Activated CD8-positive, alpha-beta memory T cell treated with anti-CD3 and anti-CD28 coated beads, Interleukin-2, amount 10 ng/mL, durations not matched to agents 7 days and 5 days (primary cell): Measurements from ENCODE around the gene SDSL. TPM values are rescaled to one million over a fixed set of nuclear protein-coding genes. Genes with fewer than 3 reads are reported as not detected.

Experiments used
- ATAC-seq: fragments of 150-1000 bp; cut with Tn5 transposase; one replicate; pipeline ENCODE4 v1.10.0; 2021; ENCODE audit warnings: moderate library complexity
- CTCF ChIA-PET: fragments of 350-600 bp; sonication (Branson Sonifier 250); formaldehyde crosslinking; loops from one replicate; lab custom pipeline; 2021; ENCODE audit warnings: antibody characterized with exemption; lab: Charles Lee
- DNase-seq: peaks from one replicate; pipeline ENCODE4 v3.0.0-alpha.2; 2020
- H3K27ac Mint-ChIP-seq: one replicate; pipeline ENCODE4 v1.8.0; 2021; ENCODE audit warnings: mild to moderate bottlenecking, mixed read lengths
- H3K27me3 Mint-ChIP-seq: one replicate; pipeline ENCODE4 v1.8.0; 2021; ENCODE audit warnings: mixed read lengths
- H3K36me3 Mint-ChIP-seq: one replicate; pipeline ENCODE4 v1.8.0; 2021; ENCODE audit warnings: mild to moderate bottlenecking, mixed read lengths
- H3K4me1 Mint-ChIP-seq: one replicate; pipeline ENCODE4 v1.8.0; 2021; ENCODE audit warnings: mixed read lengths
- H3K4me3 Mint-ChIP-seq: one replicate; pipeline ENCODE4 v1.8.0; 2021; ENCODE audit warnings: mild to moderate bottlenecking, moderate library complexity, mixed read lengths
- H3K9me3 Mint-ChIP-seq: one replicate; pipeline ENCODE4 v1.8.0; 2022; ENCODE audit warnings: low read depth, mixed read lengths
- total RNA-seq, 2 experiments: library from RNA; stranded (reverse); gene quantifications; one replicate each; pipeline ENCODE4 v1.2.3, GENCODE V29; 2021

SDSL gene
- total RNA-seq, 2 experiments from 2014 or later: 0.32 to 0.45 TPM

DNA sequence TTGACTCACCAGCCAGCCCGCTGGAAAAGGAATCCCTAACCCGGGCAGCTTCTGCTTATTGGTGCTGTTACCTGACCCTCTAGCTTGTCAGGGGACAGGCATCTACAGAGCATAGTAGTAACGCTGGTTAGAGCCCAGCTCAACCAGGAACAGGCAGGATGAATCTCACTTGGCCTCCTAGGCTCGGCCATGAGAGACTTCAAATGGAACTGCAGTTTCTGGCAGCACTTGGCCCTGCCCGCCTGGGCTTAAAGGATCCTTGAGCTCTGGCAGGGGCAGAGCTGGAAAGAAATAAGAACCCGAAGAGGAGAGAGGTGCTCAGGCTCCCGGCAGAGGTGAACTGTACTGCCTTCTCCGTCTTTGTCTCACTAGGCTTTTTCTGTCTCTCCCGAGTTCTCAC is 51.8 kb downstream of the SDSL start:
- peaks cover 89% of the 10 kb centered on the region for H3K27me3 Mint-ChIP-seq
- H3K4me1 Mint-ChIP-seq: peaks cover 16% of the 10 kb centered on the region
- DNase-seq (no peak), ATAC-seq (no peak)
- no peak overlapping the region for H3K27ac Mint-ChIP-seq
- no peaks in the 10 kb centered on the region for H3K9me3 Mint-ChIP-seq
- no peaks in the 10 kb centered on the region for H3K36me3 Mint-ChIP-seq
- H3K4me3 Mint-ChIP-seq: peak overlapping the region; percentile 55
- CTCF ChIA-PET: interaction anchor here (1.9 kb wide), 1 partner anchor 13 kb away, joined by 14 read pairs; no protein-coding TSS in a partner anchor

DNA sequence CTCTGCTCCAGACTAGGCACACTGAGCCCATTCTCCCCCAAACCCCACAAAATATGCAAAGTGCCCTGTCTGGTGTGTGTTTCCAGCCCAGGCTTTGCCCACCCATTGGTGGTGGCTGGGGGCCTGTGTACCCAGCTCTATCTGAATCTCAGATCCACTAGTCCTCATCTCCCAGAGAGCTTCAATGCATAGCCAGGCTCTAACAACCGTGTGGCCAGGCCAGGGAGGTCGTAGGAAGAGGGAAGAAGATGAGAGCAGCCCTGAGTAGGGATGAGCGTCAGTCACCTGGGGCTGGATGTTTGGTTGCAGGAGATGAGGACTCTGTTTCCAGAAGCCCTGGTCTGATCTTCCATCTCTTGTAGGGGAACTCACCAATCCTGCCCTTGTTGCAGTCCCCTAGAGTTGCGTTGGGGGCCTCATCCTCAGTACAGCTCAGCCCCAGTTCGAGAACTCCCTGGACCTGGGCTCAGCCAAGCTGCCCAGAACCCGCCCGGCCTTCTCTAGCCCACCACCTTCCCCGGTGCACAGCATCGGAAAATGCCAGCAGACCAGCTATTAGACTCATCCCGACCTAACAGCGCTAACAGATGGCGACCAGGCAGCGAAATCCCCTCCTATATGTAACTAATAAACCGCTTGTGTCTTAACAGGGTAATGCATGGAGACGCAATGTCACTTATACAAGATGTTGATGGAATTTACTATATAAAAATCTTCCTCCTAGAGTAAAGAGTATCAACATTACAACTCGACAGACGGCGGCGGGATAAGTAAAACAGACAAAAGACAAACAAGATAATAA is 52.7 kb downstream of the SDSL start:
- Mint-ChIP-seq H3K4me1 (peaks cover 19% of the 10 kb centered on the region), H3K27me3 (peaks cover 89% of the 10 kb centered on the region), H3K4me3 (no peak overlapping the region), H3K9me3 (peaks cover 3% of the 10 kb centered on the region), H3K36me3 (peaks cover 3% of the 10 kb centered on the region), H3K27ac (no peak overlapping the region)
- ATAC-seq (no peak), DNase-seq (no peak)
- CTCF ChIA-PET: interaction anchor here (1.9 kb wide), 1 partner anchor 13 kb away, joined by 14 read pairs; no protein-coding TSS in a partner anchor

GRCh38 chr12:113475451-113476175 is 53.4 kb downstream of the SDSL start:
- Mint-ChIP-seq H3K9me3 (peaks cover 3% of the 10 kb centered on the region), H3K4me1 (peaks cover 19% of the 10 kb centered on the region), H3K4me3 (no peak overlapping the region), H3K36me3 (peaks cover 3% of the 10 kb centered on the region), H3K27me3 (peaks cover 89% of the 10 kb centered on the region), H3K27ac (no peak overlapping the region)
- no peak for ATAC-seq
- DNase-seq: no peak
- CTCF ChIA-PET: no interaction called here

- CTCF ChIA-PET: no interaction called here
- DNase-seq: no peak
- peaks cover 3% of the 10 kb centered on the region for H3K9me3 Mint-ChIP-seq
Observed at GRCh38 chr12:113476176-113476986, 54.2 kb downstream of the SDSL start.

DNA sequence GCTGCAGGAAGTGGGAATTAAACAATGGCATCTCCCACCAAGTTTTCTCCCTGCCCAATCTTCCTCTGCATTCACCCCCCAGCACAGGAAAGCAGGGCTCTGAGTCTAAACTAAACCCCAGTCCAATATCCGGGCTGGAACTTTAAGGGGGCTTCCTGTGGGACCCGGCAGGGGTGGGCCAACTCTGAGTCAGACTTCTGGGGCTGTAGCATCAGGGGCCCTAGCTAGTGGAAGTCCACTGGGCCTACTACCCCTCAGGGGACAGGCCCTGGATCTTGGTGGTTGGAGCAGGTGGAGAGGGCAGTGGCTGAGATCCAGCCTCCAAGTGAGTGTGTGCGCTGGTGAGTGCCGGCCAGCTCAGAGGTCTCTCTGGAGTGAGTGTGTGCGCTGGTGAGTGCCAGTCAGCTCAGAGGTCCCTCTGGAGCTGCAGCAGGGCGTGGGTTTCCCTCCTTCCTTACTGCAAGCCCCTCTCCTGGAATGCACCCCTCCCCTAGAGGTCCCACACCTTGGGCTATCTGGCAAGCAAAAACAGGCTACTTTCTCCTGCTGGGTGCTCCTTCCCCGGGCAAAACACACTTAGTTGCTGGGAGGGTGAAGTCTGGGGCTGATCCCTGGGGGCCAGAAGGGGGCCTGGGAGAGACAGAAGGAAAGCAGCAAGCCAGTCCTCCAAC is 55.1 kb downstream of the SDSL start:
- ATAC-seq (no peak), DNase-seq (no peak)
- no peak overlapping the region for H3K4me3 Mint-ChIP-seq
- peaks cover 3% of the 10 kb centered on the region for H3K36me3 Mint-ChIP-seq
- peaks cover 15% of the 10 kb centered on the region for H3K4me1 Mint-ChIP-seq
- CTCF ChIA-PET: interaction anchor here (1.1 kb wide), 1 partner anchor 15 kb away, joined by 5 read pairs; no protein-coding TSS in a partner anchor
- no peak overlapping the region for H3K27ac Mint-ChIP-seq
- peaks cover 3% of the 10 kb centered on the region for H3K9me3 Mint-ChIP-seq
- peaks cover 87% of the 10 kb centered on the region for H3K27me3 Mint-ChIP-seq

More at GRCh38 chr12:113476176-113476986, 54.2 kb downstream of the SDSL start:
- Mint-ChIP-seq H3K4me1 (peaks cover 19% of the 10 kb centered on the region), H3K27ac (no peak overlapping the region), H3K36me3 (peaks cover 3% of the 10 kb centered on the region), H3K27me3 (peaks cover 88% of the 10 kb centered on the region), H3K4me3 (no peak overlapping the region)
- ATAC-seq: no peak

DNA sequence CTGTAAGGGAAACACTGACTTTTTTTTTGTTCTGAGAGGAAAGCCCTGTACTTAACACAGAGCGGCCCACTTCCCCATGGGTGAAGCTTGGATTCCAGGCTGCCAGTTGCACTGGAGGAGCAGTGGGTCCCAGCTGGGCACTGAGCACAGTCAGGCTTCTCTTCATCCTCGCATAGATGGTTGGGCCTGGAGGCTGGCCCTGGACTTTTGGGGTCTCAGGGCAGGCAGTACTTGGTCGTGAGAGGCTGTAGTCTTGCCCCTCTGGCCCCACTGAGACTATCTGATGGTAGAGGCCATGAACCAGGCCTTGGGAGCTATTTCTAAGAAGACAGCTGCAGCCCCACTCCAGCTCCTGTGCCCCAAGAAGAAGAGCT is 55.6 kb downstream of the SDSL start:
- CTCF ChIA-PET: interaction anchor here (1.1 kb wide), 1 partner anchor 15 kb away, joined by 5 read pairs; no protein-coding TSS in a partner anchor
- Mint-ChIP-seq H3K4me1 (peaks cover 15% of the 10 kb centered on the region), H3K9me3 (peaks cover 3% of the 10 kb centered on the region), H3K4me3 (no peak overlapping the region), H3K27me3 (peaks cover 83% of the 10 kb centered on the region), H3K36me3 (peaks cover 3% of the 10 kb centered on the region), H3K27ac (no peak overlapping the region)
- DNase-seq (no peak), ATAC-seq (no peak)

- peaks cover 82% of the 10 kb centered on the region for H3K27me3 Mint-ChIP-seq
- no peak overlapping the region for H3K4me3 Mint-ChIP-seq
- CTCF ChIA-PET: interaction anchor here (1.1 kb wide), 1 partner anchor 16 kb away, joined by 5 read pairs; no protein-coding TSS in a partner anchor
- peaks cover 3% of the 10 kb centered on the region for H3K9me3 Mint-ChIP-seq
- ATAC-seq (no peak), DNase-seq (no peak)
- H3K4me1 Mint-ChIP-seq: peaks cover 12% of the 10 kb centered on the region
- peak overlapping the region; percentile 27 for H3K27ac Mint-ChIP-seq
- H3K36me3 Mint-ChIP-seq: peaks cover 3% of the 10 kb centered on the region
Observed at GRCh38 chr12:113478351-113479011, 56.3 kb downstream of the SDSL start.

GRCh38 chr12:113479216-113479589 is 57.0 kb downstream of the SDSL start:
- peaks cover 11% of the 10 kb centered on the region for H3K4me1 Mint-ChIP-seq
- CTCF ChIA-PET: no interaction called here
- H3K4me3 Mint-ChIP-seq: peak overlapping the region; percentile 21
- peaks cover 3% of the 10 kb centered on the region for H3K9me3 Mint-ChIP-seq
- no peak for DNase-seq
- no peak for ATAC-seq
- peaks cover 78% of the 10 kb centered on the region for H3K27me3 Mint-ChIP-seq
- peak overlapping the region; percentile 67 for H3K27ac Mint-ChIP-seq
- H3K36me3 Mint-ChIP-seq: peaks cover 3% of the 10 kb centered on the region

DNA sequence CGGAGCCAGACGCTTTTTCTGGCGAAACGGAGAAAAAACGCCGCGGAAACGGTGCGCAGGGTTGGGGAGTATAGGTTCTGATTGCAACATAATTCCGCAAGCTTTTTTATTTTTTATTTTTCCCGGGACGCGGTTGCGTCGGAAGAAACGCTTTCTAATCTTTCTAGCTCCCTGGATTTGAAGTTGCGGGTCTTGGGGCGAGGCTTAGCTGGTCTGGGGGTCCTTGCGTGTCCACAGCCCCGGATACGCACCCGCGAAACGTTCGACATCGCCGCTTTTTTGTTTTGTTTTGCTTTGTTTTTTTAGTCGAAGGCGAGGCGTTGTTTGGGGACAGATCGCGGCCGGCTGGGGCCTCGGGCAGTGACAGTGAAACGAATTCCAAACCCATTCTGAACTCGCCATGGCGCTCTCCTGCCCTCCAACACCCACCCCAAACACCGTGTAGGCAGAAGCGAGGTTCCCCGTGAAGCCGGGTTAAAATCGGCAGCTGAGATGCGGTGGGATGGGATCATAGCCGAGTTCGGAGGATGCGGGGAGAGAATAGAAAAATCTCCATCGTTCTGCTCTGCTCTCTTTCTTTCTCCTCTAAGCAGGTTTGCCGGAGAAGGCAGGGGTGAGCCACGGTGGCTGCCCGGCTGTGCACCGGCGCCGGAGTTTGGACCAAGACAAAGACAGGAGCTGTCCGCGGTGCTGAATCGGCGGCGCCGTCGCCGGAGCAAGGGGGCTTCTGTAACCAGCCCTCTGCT is 57.6 kb downstream of the SDSL start:
- DNase-seq (no peak), ATAC-seq (no peak)
- Mint-ChIP-seq H3K4me1 (peaks cover 6% of the 10 kb centered on the region), H3K4me3 (peak overlapping the region; percentile 21), H3K27ac (peak overlapping the region; percentile 68), H3K9me3 (peaks cover 3% of the 10 kb centered on the region), H3K27me3 (peaks cover 73% of the 10 kb centered on the region), H3K36me3 (peaks cover 3% of the 10 kb centered on the region)
- CTCF ChIA-PET: interaction anchor here (0.5 kb wide), 1 partner anchor 1162 kb away, joined by 3 read pairs; no protein-coding TSS in a partner anchor

- H3K4me1 Mint-ChIP-seq: peaks cover 2% of the 10 kb centered on the region
- H3K27ac Mint-ChIP-seq: peak overlapping the region; percentile 68
- H3K4me3 Mint-ChIP-seq: no peak overlapping the region
- H3K9me3 Mint-ChIP-seq: peaks cover 3% of the 10 kb centered on the region
- peaks cover 3% of the 10 kb centered on the region for H3K36me3 Mint-ChIP-seq
- CTCF ChIA-PET: no interaction called here
- DNase-seq (no peak), ATAC-seq (no peak)
- peaks cover 66% of the 10 kb centered on the region for H3K27me3 Mint-ChIP-seq
Observed at GRCh38 chr12:113480336-113480971, 58.3 kb downstream of the SDSL start.

DNA sequence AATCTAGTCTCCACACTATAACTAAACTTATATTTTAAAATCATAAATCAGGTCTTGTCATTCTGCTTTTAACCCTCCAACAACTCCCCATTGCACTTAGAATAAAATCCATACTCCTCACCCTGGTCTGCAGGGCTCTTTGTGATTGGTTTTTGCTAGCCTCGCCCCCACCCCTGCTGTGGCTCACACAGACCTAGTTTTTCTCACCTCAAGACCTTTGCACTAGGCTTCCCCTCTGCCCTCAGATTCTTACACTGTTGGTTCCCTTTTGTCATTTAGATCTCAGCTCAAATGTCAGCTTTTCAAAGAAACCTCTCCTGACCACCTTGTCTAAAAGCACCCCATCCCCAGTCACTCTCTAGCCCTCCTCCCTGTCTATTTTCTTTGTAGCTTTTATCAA is 60.2 kb downstream of the SDSL start:
- H3K4me3 Mint-ChIP-seq: no peak overlapping the region

More for the DNA sequence above, 60.2 kb downstream of the SDSL start:
- Mint-ChIP-seq H3K9me3 (peaks cover 3% of the 10 kb centered on the region), H3K27ac (no peak overlapping the region), H3K4me1 (peaks cover 2% of the 10 kb centered on the region), H3K36me3 (peaks cover 3% of the 10 kb centered on the region), H3K27me3 (peaks cover 55% of the 10 kb centered on the region)
- ATAC-seq (no peak), DNase-seq (no peak)
- CTCF ChIA-PET: interaction anchor here (0.6 kb wide), 1 partner anchor 11 kb away, joined by 3 read pairs; no protein-coding TSS in a partner anchor
